GM12878 (cell line): ENCODE measurements around the gene TEX51. TPM values are rescaled to one million over a fixed set of nuclear protein-coding genes. Genes with fewer than 3 reads are reported as not detected.

ENCODE experiments used
- ATAC-seq: fragments of 200-7000 bp; cut with Tn5 transposase; 3 replicates; pipeline ENCODE4 v1.9.1; 2020; ENCODE audit warnings: mild to moderate bottlenecking, moderate library complexity
- BruUV-seq: library from RNA; stranded (reverse); fragments of 400-500 nt; replicated peaks from 2 replicates; lab custom pipeline; 2021; lab: Mats Ljungman, UMichigan
- CTCF ChIA-PET: fragments of 300-600 bp; sonication (Branson Sonifier 250); formaldehyde crosslinking; extraction: SDS; loops from one replicate; lab custom pipeline; 2021; ENCODE audit warnings: inconsistent platforms; lab: Yijun Ruan, JAX
- POLR2A ChIA-PET: fragments of 350-600 bp; formaldehyde crosslinking; extraction: SDS; loops from one replicate; lab custom pipeline; 2021; ENCODE audit warnings: inconsistent platforms; lab: Charles Lee
- RAD21 ChIA-PET: fragments of 300-600 bp; sonication (Branson Sonifier 250); formaldehyde crosslinking; loops from one replicate; lab custom pipeline; 2023; ENCODE audit warnings: antibody characterized with exemption; ENCODE audit not compliant: unreplicated experiment; lab: Charles Lee
- SMC1A ChIA-PET: fragments of 300-600 bp; sonication (Branson Sonifier 250); formaldehyde crosslinking; loops from one replicate; lab custom pipeline; 2023; ENCODE audit not compliant: unreplicated experiment, uncharacterized antibody; lab: Charles Lee
- DNase-seq: peaks from one replicate; pipeline ENCODE4 v3.0.0-alpha.2; 2011; ENCODE audit warnings: low read depth, low spot score
- FAIRE-seq: peaks from 3 replicates; lab custom pipeline; 2011; peaks lifted over from hg19 to GRCh38; lab: Jason Lieb, UNC
- H2AFZ ChIP-seq: 2 replicates; pipeline ENCODE4 v1.6.0; 2011; ENCODE audit warnings: low read depth, low read length, control low read depth; ENCODE audit not compliant: control insufficient read depth
- H3K27ac ChIP-seq: 2 replicates; pipeline ENCODE4 v1.5.1; 2011; ENCODE audit warnings: control low read depth; ENCODE audit not compliant: control insufficient read depth, insufficient read depth
- H3K27me3 ChIP-seq, 2 experiments: replicated peaks in 1 of 2; 2 replicates each; pipeline versions ENCODE4 v1.6.0 to v1.6.1; 2011; ENCODE audit warnings: low read length in 1 of 2; ENCODE audit not compliant: control insufficient read depth in 2 of 2, insufficient read depth in 2 of 2
- H3K36me3 ChIP-seq, 2 experiments: 2 replicates each; pipeline ENCODE4 v1.5.1; 2011; ENCODE audit warnings: low read length in 1 of 2; ENCODE audit not compliant: control insufficient read depth in 2 of 2, insufficient read depth in 2 of 2
- H3K4me1 ChIP-seq: 2 replicates; pipeline ENCODE4 v1.6.1; 2011; ENCODE audit warnings: mild to moderate bottlenecking, low read length, moderate library complexity, mixed read lengths; ENCODE audit not compliant: control insufficient read depth, insufficient read depth
- H3K4me2 ChIP-seq: 2 replicates; pipeline ENCODE4 v1.6.0; 2011; ENCODE audit warnings: control low read depth; ENCODE audit not compliant: control insufficient read depth, insufficient read depth
- H3K4me3 ChIP-seq: fragments of 200-600 bp; sonication (generic); 2 replicates; pipeline ENCODE4 v1.5.1; 2016
- H3K79me2 ChIP-seq: 2 replicates; pipeline ENCODE4 v1.6.0; 2011; ENCODE audit warnings: low read length; ENCODE audit not compliant: control insufficient read depth, insufficient read depth
- H3K9ac ChIP-seq: 2 replicates; pipeline ENCODE4 v1.8.0; 2011; ENCODE audit warnings: low read length, control low read depth, mixed read lengths; ENCODE audit not compliant: control insufficient read depth, insufficient read depth
- H3K9me3 ChIP-seq: replicated peaks from 3 replicates; pipeline ENCODE4 v1.5.1; 2011; ENCODE audit warnings: mild to moderate bottlenecking, low read length; ENCODE audit not compliant: control insufficient read depth, insufficient read depth
- H4K20me1 ChIP-seq: 2 replicates; pipeline ENCODE4 v1.6.0; 2011; ENCODE audit not compliant: control insufficient read depth, insufficient read depth
- CBFB ChIP-seq: IDR thresholded peaks from 2 replicates; pipeline ENCODE4 v1.6.1; 2016; ENCODE audit warnings: antibody characterized with exemption, low read depth
- POLR2AphosphoS5 ChIP-seq: IDR thresholded peaks from 2 replicates; pipeline ENCODE4 v1.6.1; 2011; ENCODE audit warnings: mild to moderate bottlenecking, low read length, inconsistent platforms
- RBBP5 ChIP-seq: fragments of 200-600 bp; sonication (generic); conservative IDR thresholded peaks from 2 replicates; pipeline ENCODE4 v1.6.1; 2016
- STAT3 ChIP-seq: IDR thresholded peaks from 2 replicates; pipeline ENCODE4 v1.6.1; 2011; ENCODE audit warnings: low read depth, low read length, improper control_type of control experiment
- WGBS: methylation state at CpG from one replicate; pipeline ENCODE4 v1.1.6; 2016; ENCODE audit warnings: low lambda C conversion rate; ENCODE audit not compliant: insufficient replicate concordance, insufficient coverage; ENCODE audit errors: missing lambda C conversion rate; 5-methylcytosine and 5-hydroxymethylcytosine counted together
- in situ Hi-C: fragments of 300-500 bp; cut with MboI; formaldehyde crosslinking; loops from 9 replicates; pipeline ENCODE4 v1.14.3; 2018; ENCODE audit warnings: mixed read lengths
- intact Hi-C: fragments of 100-400 bp; cut with micrococcal nuclease; formaldehyde crosslinking; loops from one replicate; pipeline ENCODE4 v1.14.2; 2022; ENCODE audit not compliant: unreplicated experiment
- polyA plus RNA-seq, 11 experiments: library from polyadenylated mRNA; depleted of rRNA in 4 of 11; unstranded in 6 of 11; stranded (reverse) in 5 of 11; fragments of >200 nt; fragmentation: Nextera tagmentation in 4 of 11; fragmentation: Illumina TruSeq in 1 of 11; extraction: Ambion mirVana in 4 of 11; extraction: Trizol in 1 of 11; gene quantifications; 1 replicate in 1 of 11; 2 replicates in 10 of 11; pipeline versions ENCODE4 v1.2.1 to v1.2.3, GENCODE V29; 2011 to 2016; ENCODE audit warnings: inconsistent platforms in 2 of 11, missing spikeins in 2 of 11, low read depth in 1 of 11
- total RNA-seq, 4 experiments: library from RNA; depleted of rRNA in 3 of 4; stranded (reverse); fragments of >200 nt in 3 of 4; fragmentation: Illumina TruSeq in 1 of 4; extraction: Trizol in 1 of 4; gene quantifications; 2 replicates each; pipeline versions ENCODE4 v1.2.1 to v1.2.3, GENCODE V29; 2013 to 2021
- TF ChIP-seq, protein P1 (sequence below): IDR thresholded peaks from 2 replicates; pipeline ENCODE4 v1.6.1; 2011; ENCODE audit warnings: mild to moderate bottlenecking, low read depth, low read length, moderate library complexity; ENCODE audit not compliant: insufficient replicate concordance
- TF ChIP-seq, protein P2 (sequence below): fragments of 450-650 bp; IDR thresholded peaks from 2 replicates; pipeline ENCODE4 v1.6.1; 2016; ENCODE audit warnings: mild to moderate bottlenecking

The TEX51 gene
- total and polyA plus RNA-seq, 10 of the 15 experiments (the other 5 are each of a cell fraction or from before 2014, with no cell fraction given) = not detected

DNA sequence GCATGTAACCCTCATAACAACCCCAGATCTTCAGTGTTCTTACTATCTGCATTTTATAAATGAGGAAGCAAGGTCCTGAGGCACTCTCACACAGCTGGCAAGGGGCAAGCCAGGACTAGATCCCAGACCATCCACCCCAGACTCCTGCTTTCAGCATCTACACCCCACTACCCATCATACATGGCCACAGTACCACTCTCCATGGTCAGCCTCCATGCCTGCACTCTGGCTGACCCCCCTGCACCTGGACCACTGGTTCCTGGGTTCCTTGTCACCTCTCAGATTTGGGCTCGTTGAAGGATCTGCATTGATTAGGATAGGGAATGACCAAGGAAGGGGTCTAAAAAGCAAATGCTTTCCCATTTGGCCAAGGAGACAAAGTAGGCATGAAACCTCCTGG, 36.0 kb upstream of the TEX51 start (continued):
- TF ChIP-seq STAT3 = no peak
- TF ChIP-seq, all 136 proteins: peak for 0

DNA sequence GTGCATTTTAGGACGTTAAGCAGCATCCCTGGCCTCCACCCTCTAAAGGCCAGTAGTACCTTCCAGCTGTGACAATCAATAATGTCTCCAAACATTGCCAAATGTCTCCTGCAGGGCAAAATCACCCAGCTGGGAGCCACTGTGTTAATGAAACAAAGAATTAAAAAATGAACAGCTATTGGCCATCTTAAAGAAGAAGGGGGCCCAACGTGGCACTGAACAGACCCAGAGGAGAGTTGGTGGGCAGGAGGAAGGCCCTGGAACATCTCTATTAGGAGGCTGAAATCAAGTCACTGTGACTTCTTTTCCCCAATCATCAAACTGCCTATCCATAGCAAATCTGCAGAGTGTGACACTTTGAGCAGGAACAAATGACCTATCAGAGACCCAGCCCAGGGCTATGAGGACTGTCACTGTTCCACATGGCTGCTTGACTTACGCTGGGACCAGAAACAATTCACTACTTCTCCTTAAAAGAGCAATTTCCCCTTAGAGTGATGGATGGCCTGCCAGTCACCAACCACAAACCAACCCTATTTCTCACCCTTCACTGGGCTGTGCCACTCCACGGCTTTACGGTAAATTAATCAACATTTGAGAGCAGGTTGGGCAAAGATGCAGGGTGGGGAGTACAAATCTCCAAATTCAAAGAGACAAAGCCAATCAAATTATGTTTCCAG, 35.2 kb upstream of the TEX51 start:
- TF ChIP-seq STAT3 = no peak
- no peak for TF ChIP-seq RBBP5
- TF ChIP-seq, protein P1, sequence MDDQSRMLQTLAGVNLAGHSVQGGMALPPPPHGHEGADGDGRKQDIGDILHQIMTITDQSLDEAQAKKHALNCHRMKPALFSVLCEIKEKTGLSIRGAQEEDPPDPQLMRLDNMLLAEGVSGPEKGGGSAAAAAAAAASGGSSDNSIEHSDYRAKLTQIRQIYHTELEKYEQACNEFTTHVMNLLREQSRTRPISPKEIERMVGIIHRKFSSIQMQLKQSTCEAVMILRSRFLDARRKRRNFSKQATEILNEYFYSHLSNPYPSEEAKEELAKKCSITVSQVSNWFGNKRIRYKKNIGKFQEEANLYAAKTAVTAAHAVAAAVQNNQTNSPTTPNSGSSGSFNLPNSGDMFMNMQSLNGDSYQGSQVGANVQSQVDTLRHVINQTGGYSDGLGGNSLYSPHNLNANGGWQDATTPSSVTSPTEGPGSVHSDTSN = peak; percentile 44
- TF ChIP-seq, protein P2, sequence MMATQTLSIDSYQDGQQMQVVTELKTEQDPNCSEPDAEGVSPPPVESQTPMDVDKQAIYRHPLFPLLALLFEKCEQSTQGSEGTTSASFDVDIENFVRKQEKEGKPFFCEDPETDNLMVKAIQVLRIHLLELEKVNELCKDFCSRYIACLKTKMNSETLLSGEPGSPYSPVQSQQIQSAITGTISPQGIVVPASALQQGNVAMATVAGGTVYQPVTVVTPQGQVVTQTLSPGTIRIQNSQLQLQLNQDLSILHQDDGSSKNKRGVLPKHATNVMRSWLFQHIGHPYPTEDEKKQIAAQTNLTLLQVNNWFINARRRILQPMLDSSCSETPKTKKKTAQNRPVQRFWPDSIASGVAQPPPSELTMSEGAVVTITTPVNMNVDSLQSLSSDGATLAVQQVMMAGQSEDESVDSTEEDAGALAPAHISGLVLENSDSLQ = peak; percentile 64; the same call in 1 of the 2 replicates
- TF ChIP-seq POLR2AphosphoS5 = no peak
- no peak for TF ChIP-seq CBFB
- TF ChIP-seq, all 136 proteins: peak for 2
- H2AFZ ChIP-seq = no peak overlapping the region
- no peaks in the 10 kb centered on the region for H3K9me3 ChIP-seq
- intact Hi-C loops (no loop called here), in situ Hi-C loops (no loop called here)
- H3K9ac ChIP-seq = no peak overlapping the region
- H3K4me3 ChIP-seq = no peak overlapping the region
- H3K4me2 ChIP-seq = no peak overlapping the region
- no peak overlapping the region for H3K27ac ChIP-seq
- FAIRE-seq (no peak), DNase-seq (peak; percentile 13), ATAC-seq (peak; percentile 73)
- CTCF ChIA-PET = interaction anchor here (1.8 kb wide), 1 partner anchor 109 kb away, joined by 5 read pairs; no protein-coding TSS in a partner anchor
- no peaks in the 10 kb centered on the region for H4K20me1 ChIP-seq
- RAD21 ChIA-PET = no interaction called here
- SMC1A ChIA-PET = no interaction called here
- no TSS peak for BruUV-seq
- no peaks in the 10 kb centered on the region for H3K79me2 ChIP-seq
- no peaks in the 10 kb centered on the region for H3K4me1 ChIP-seq
- no peaks in the 10 kb centered on the region for H3K27me3 ChIP-seq
- no peaks in the 10 kb centered on the region for H3K36me3 ChIP-seq
- WGBS = 1% methylated on average over 5 of the region's 5 CpGs
- POLR2A ChIA-PET = no interaction called here
